Neutrophil (primary cell): Measurements from ENCODE around the gene PMAIP1.

ENCODE experiments used
- H3K27ac ChIP-seq: fragments of 200-600 bp; sonication (generic); 2 replicates; pipeline ENCODE4 v1.5.1; 2016; ENCODE audit warnings: mild to moderate bottlenecking, moderate library complexity
- H3K27me3 ChIP-seq: fragments of 200-600 bp; sonication (generic); 2 replicates; pipeline ENCODE4 v1.6.0; 2016; ENCODE audit warnings: mild to moderate bottlenecking
- H3K36me3 ChIP-seq: fragments of 200-600 bp; sonication (generic); 2 replicates; pipeline ENCODE4 v1.5.1; 2017
- H3K4me1 ChIP-seq, 2 experiments: fragments of 200-600 bp in 1 of 2; sonication (generic) in 1 of 2; 1 replicate in 1 of 2; 2 replicates in 1 of 2; pipeline versions ENCODE4 v1.5.1 to v1.6.1; 2013 to 2016; ENCODE audit warnings: low read depth in 1 of 2, low read length in 1 of 2, mild to moderate bottlenecking in 1 of 2, moderate library complexity in 1 of 2; ENCODE audit not compliant: control insufficient read depth in 1 of 2, insufficient read depth in 1 of 2
- H3K4me3 ChIP-seq, 2 experiments: fragments of 200-600 bp in 1 of 2; sonication (generic) in 1 of 2; 1 replicate in 1 of 2; 2 replicates in 1 of 2; pipeline ENCODE4 v1.5.1; 2013 to 2016; ENCODE audit warnings: low read depth in 1 of 2, low read length in 1 of 2, mild to moderate bottlenecking in 1 of 2, moderate library complexity in 1 of 2
- H3K9me3 ChIP-seq: fragments of 200-600 bp; sonication (generic); 2 replicates; pipeline ENCODE4 v1.5.1; 2016
- TF ChIP-seq, protein P1 (sequence below): fragments of 200-600 bp; sonication (generic); IDR thresholded peaks from 2 replicates; pipeline ENCODE4 v1.5.1; 2016; ENCODE audit warnings: antibody characterized with exemption

Gene PMAIP1

DNA sequence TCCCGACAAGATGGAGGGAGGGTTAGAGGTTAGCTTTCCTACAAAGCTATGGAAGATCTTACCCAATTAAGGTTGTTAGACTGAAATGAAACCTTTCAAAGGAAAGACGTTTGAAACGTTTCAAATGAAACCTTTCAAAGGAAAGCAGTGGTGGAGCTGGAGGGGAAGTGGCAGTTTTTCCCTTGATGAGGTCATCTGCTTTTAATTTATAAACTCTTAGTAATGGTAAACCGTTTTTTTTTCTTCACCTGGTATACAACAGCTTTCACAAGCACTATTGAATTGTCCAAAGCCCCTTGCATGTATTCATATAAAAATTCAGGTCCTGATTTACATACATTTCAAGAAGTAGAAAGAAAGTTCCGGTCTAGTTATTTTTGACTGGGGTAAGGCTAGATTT, 7.4 kb downstream of the PMAIP1 start:
- Histone ChIP-seq H3K4me3 (no peak overlapping the region), H3K4me1 (peaks cover 50 to 60% of the 10 kb centered on the region in 2 experiments), H3K9me3 (no peaks in the 10 kb centered on the region), H3K27ac (peak overlapping the region; percentile 97), H3K36me3 (peaks cover 6% of the 10 kb centered on the region), H3K27me3 (no peaks in the 10 kb centered on the region)
- TF ChIP-seq, protein P1, sequence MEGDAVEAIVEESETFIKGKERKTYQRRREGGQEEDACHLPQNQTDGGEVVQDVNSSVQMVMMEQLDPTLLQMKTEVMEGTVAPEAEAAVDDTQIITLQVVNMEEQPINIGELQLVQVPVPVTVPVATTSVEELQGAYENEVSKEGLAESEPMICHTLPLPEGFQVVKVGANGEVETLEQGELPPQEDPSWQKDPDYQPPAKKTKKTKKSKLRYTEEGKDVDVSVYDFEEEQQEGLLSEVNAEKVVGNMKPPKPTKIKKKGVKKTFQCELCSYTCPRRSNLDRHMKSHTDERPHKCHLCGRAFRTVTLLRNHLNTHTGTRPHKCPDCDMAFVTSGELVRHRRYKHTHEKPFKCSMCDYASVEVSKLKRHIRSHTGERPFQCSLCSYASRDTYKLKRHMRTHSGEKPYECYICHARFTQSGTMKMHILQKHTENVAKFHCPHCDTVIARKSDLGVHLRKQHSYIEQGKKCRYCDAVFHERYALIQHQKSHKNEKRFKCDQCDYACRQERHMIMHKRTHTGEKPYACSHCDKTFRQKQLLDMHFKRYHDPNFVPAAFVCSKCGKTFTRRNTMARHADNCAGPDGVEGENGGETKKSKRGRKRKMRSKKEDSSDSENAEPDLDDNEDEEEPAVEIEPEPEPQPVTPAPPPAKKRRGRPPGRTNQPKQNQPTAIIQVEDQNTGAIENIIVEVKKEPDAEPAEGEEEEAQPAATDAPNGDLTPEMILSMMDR: no peak

DNA sequence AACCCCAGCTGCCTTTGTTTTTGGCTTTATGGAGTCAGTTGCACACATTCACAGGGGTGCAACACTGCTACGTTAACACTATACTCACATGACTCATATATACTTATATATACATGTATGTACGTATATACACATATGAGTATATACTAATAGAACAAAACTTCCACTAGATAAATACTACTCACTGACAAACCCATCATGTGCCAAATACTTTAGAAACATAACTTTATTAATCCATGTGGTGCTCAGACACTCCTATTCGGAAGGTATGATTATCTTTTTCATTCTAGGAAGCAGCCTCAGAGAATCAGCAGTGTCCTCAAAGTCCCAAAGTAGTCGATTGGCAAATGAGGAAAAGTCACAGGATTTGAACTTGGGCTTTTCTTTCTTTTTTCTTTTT, 7.9 kb downstream of the PMAIP1 start:
- TF ChIP-seq, protein P1: no peak
- H3K4me3 ChIP-seq: no peak overlapping the region
- H3K36me3 ChIP-seq: peaks cover 6% of the 10 kb centered on the region
- H3K27me3 ChIP-seq: no peaks in the 10 kb centered on the region
- no peaks in the 10 kb centered on the region for H3K9me3 ChIP-seq
- peaks cover 54 to 65% of the 10 kb centered on the region in 2 experiments for H3K4me1 ChIP-seq
- H3K27ac ChIP-seq: peak overlapping the region; percentile 97

DNA sequence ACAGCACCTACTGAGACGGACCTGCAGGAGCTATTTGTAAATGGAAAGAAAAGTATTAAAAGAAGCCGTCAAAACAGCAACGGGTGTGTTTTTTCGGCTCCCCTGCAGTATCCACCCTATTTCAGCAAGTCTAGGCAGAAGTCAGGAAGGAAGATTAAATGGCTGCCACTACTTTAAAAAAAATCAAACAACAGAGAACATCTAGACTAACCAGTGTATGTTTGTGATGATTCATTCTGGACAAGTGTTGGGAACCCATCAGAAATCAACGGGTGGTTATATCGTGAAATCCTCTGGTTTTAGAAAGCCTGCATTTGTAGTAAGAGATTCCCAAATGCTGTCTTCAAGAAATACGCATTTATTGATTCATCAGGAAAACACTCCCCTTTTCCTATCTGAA, 9.0 kb downstream of the PMAIP1 start:
- Histone ChIP-seq H3K4me3 (no peak overlapping the region), H3K4me1 (peaks cover 54 to 65% of the 10 kb centered on the region in 2 experiments), H3K27me3 (no peaks in the 10 kb centered on the region), H3K36me3 (no peaks in the 10 kb centered on the region), H3K27ac (no peak overlapping the region), H3K9me3 (no peaks in the 10 kb centered on the region)
- TF ChIP-seq, protein P1: no peak

GRCh38 chr18:59909289-59910036, 9.7 kb downstream of the PMAIP1 start:
- no peak overlapping the region for H3K27ac ChIP-seq

GRCh38 chr18:59910967-59911366, 11.2 kb downstream of the PMAIP1 start:
- Histone ChIP-seq H3K4me3 (peak overlapping the region in 1 of 2 experiments; percentile 12), H3K27ac (peak overlapping the region; percentile 83), H3K36me3 (no peaks in the 10 kb centered on the region), H3K27me3 (no peaks in the 10 kb centered on the region), H3K9me3 (no peaks in the 10 kb centered on the region), H3K4me1 (peaks cover 33 to 43% of the 10 kb centered on the region in 2 experiments)
- TF ChIP-seq, protein P1: no peak

More at GRCh38 chr18:59909289-59910036, 9.7 kb downstream of the PMAIP1 start:
- H3K27me3 ChIP-seq: no peaks in the 10 kb centered on the region
- TF ChIP-seq, protein P1: no peak
- no peaks in the 10 kb centered on the region for H3K9me3 ChIP-seq
- peaks cover 48 to 58% of the 10 kb centered on the region in 2 experiments for H3K4me1 ChIP-seq
- H3K4me3 ChIP-seq: no peak overlapping the region
- no peaks in the 10 kb centered on the region for H3K36me3 ChIP-seq
